ENCODE measurements around the gene SAMM50.

The SAMM50 gene

DNA sequence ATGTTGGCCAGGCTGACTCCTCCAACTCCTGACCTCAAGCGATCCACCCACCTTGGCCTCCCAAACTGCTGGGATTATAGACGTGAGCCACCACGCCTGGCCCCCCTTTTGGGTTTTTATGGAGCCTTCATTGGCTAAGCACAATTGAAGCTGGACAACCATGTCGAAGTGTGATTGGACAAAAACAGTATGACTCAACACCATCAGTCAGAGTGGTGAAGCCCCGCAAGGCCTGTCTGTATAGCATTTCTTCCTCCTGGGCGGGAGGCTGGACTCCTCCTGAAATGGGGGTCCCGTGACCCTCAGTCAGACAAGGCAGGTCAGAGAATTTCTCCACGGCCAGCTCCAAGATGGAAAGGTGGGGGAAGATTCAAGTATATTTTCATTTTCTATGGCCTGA, 65.7 kb downstream of the SAMM50 start:
- no peak for DNase-seq (ENCODE audit: extremely low spot score)
- TF ChIP-seq FOXA1 (IDR thresholded peaks at IDR 0.05) (no peak), ELF4 (IDR thresholded peaks at IDR 0.05) (no peak), PKNOX1 (IDR thresholded peaks at IDR 0.05) (no peak), NFRKB (IDR thresholded peaks at IDR 0.05) (no peak), BHLHE40 (IDR thresholded peaks at IDR 0.05; ENCODE audit: borderline replicate concordance) (no peak), HDGF (IDR thresholded peaks at IDR 0.05; ENCODE audit: borderline replicate concordance) (no peak), SP1 (IDR thresholded peaks at IDR 0.05) (no peak), L3MBTL2 (conservative IDR thresholded peaks at IDR 0.05) (no peak), LEF1 (IDR thresholded peaks at IDR 0.05; ENCODE audit: borderline replicate concordance) (no peak), CTBP1 (IDR thresholded peaks at IDR 0.05; ENCODE audit: borderline replicate concordance) (no peak), SUZ12 (IDR thresholded peaks at IDR 0.05) (no peak), FOXK2 (IDR thresholded peaks at IDR 0.05) (no peak)
- ChIA-PET CTCF (interaction anchor here (0.6 kb wide), 1 partner anchor 19 kb away, joined by 3 read pairs; no protein-coding TSS in a partner anchor), POLR2A (no interaction called here)

DNA sequence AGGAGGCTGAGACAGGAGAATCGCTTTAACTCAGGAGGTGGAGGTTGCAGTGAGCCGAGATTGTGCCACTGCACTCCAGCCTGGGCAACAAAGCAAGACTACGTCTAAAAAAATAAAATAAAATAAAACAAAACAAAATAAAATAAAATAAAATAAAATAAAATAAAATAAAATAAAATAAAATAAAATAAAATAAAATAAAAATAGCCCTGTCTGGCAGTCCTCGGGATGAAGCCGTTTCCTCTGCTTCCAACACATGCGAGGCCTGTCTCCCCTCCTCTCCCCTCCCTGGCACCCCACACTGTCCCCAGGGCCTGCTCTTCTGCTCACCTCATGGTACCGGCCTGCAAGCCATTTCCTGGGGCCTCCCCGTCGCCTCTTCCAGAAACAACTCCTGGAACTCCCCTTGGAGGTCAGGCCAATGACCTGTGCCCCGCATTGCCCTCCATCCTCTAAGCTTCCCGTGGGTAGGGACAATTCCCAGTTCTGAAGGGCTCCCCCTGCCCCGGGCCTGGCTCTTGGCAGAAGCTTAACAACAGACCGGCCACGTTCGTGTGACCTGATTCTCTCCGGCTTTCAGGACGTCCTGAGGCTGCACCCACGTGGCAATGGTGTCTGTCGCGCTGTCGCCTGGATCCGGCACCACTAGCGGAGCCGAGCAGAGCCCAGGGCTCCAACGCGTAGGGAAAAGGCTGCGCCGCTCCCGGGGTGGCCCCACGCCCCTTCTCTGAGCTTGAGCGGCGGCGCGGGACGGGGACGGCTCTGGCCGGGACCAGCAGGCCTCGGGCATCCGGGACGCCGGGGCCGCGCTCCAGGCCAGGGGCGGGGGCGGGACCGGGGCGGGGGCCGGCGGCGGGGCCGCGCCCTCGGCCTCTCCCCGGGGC, 68.4 kb downstream of the SAMM50 start:
- DNase-seq (ENCODE audit: extremely low spot score) = peak; percentile 56
- ChIA-PET POLR2A (interaction anchor here (0.7 to 2.5 kb wide), 4 partner anchors 9 to 69 kb away, joined by 3 to 13 read pairs (median 4); no protein-coding TSS in a partner anchor), CTCF (no interaction called here)
- TF ChIP-seq L3MBTL2 (conservative IDR thresholded peaks at IDR 0.05) (peak; percentile 85), FOXA1 (IDR thresholded peaks at IDR 0.05) (no peak)

DNA sequence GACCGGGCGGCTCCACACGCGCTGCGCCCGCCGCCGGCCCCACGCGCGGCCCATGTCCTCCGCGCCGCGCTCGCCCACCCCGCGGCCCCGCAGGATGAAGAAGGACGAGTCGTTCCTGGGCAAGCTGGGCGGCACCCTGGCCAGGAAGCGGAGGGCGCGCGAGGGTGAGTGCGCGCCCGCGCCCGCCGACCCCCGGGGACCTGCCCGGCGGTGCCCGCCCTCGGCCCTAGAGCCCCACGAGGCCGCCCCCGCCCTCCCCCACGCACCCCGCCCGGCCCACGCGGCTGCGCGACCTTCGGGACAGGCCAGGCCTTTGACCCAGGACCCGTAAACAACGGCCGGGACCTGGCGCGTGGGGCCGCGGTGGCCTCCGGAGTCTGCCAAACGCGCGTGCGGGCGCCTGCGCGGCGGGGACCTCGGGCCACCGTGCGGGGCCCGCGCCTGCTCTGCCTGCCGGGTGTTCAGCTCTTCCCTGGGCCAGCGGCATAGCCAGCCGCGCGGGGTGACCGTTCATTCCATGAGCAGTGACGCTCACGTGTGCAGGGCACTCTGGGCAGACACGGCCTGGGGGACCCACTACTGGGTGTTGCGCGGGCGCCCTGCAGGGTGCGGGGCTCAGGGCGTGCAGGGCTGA, 69.2 kb downstream of the SAMM50 start, which contains the start of gene PARVB:
Gene PARVB, plus strand, starts transcription at position 15 of the 634 bp plus-strand sequence. Its CDS starts 38 bp downstream, at position 53.
- no peak for TF ChIP-seq FOXM1 (IDR thresholded peaks at IDR 0.05; ENCODE audit: borderline replicate concordance)
- TF ChIP-seq ZNF384 (IDR thresholded peaks at IDR 0.05) = no peak
- TF ChIP-seq ELF4 (IDR thresholded peaks at IDR 0.05) = no peak
- no peak for TF ChIP-seq PKNOX1 (IDR thresholded peaks at IDR 0.05)
- no peak for TF ChIP-seq LEF1 (IDR thresholded peaks at IDR 0.05; ENCODE audit: borderline replicate concordance)
- no peak for TF ChIP-seq ARNT (IDR thresholded peaks at IDR 0.05)
- TF ChIP-seq FOXA1 (IDR thresholded peaks at IDR 0.05) = no peak
- TF ChIP-seq TARDBP (IDR thresholded peaks at IDR 0.05) = no peak
- TF ChIP-seq FOXK2 (IDR thresholded peaks at IDR 0.05) = no peak
- TF ChIP-seq NFRKB (IDR thresholded peaks at IDR 0.05) = no peak
- no peak for TF ChIP-seq HDGF (IDR thresholded peaks at IDR 0.05; ENCODE audit: borderline replicate concordance)
- TF ChIP-seq SUZ12 (IDR thresholded peaks at IDR 0.05) = no peak
- TF ChIP-seq BHLHE40 (IDR thresholded peaks at IDR 0.05; ENCODE audit: borderline replicate concordance) = no peak
- no peak for TF ChIP-seq L3MBTL2 (conservative IDR thresholded peaks at IDR 0.05)
- TF ChIP-seq SP1 (IDR thresholded peaks at IDR 0.05) = no peak
- CTCF ChIA-PET = no interaction called here
- POLR2A ChIA-PET = interaction anchor here (0.7 to 2.5 kb wide), 3 partner anchors 9 to 46 kb away, joined by 4 to 13 read pairs (median 4); no protein-coding TSS in a partner anchor
- peak; percentile 44 for DNase-seq (ENCODE audit: extremely low spot score)

DNA sequence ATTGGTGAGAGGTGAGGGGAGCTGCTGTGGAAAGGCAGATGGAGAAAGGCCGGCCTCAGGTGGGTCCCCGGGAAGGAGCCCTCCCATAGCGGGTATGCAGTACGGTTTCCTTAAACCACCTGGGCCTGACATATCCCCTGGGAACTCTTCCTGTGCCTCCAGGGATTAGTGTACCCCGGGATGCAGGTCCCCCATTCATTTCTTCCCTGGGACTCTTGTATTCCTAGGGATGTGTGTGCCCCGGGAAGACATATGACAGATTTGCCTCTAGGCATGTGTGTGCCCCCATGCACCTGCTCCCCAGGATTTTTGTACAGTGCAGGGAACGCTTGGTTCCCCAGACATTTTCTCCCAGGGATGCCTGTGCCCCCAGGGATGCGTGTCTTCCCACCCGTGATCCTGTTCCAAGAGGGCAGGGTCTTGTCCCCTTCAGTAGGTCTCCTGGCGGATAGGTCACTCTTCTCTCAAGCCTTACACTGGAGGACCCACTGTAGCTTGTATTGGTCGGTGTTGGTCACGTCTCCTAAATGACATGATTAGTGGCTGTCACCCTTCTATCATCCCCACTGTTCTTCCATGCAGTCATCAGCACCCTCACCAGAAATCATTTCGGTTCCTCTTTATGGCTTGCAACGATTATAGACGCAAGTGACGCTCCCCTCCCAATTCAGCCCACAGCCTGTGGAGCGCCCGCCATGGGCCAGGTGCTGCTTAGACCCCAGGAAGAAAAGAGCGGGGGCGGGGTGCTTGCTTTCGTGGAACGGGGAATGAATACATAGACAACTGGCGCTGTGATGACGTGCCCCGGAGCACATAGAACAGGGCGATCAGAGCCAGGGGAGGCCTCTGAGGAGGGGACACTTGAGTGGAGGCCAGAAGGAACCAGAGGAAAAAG, 70.2 kb downstream of the SAMM50 start:
- CTCF ChIA-PET = no interaction called here
- no peak for DNase-seq (ENCODE audit: extremely low spot score)

More for the DNA sequence above, 70.2 kb downstream of the SAMM50 start:
- no peak for TF ChIP-seq L3MBTL2 (conservative IDR thresholded peaks at IDR 0.05)
- TF ChIP-seq HDGF (IDR thresholded peaks at IDR 0.05; ENCODE audit: borderline replicate concordance) = no peak
- TF ChIP-seq ARNT (IDR thresholded peaks at IDR 0.05) = no peak
- TF ChIP-seq PKNOX1 (IDR thresholded peaks at IDR 0.05) = no peak
- no peak for TF ChIP-seq BHLHE40 (IDR thresholded peaks at IDR 0.05; ENCODE audit: borderline replicate concordance)
- TF ChIP-seq FOXK2 (IDR thresholded peaks at IDR 0.05) = no peak
- TF ChIP-seq LEF1 (IDR thresholded peaks at IDR 0.05; ENCODE audit: borderline replicate concordance) = no peak
- no peak for TF ChIP-seq ZNF384 (IDR thresholded peaks at IDR 0.05)
- TF ChIP-seq SUZ12 (IDR thresholded peaks at IDR 0.05) = no peak
- no peak for TF ChIP-seq ELF4 (IDR thresholded peaks at IDR 0.05)
- no peak for TF ChIP-seq FOXM1 (IDR thresholded peaks at IDR 0.05; ENCODE audit: borderline replicate concordance)
- POLR2A ChIA-PET = interaction anchor here (1.2 to 2.5 kb wide), 2 partner anchors 8 to 19 kb away, joined by 4 to 13 read pairs; no protein-coding TSS in a partner anchor
